DND-41 (cell line): ENCODE data around the gene KRT81.

Experiments used
- ATAC-seq: fragments of 200-7000 bp; cut with Tn5 transposase; 3 replicates; pipeline ENCODE4 v1.9.1; 2021; ENCODE audit warnings: low read depth; ENCODE audit not compliant: insufficient read depth
- DNase-seq: peaks from one replicate; pipeline ENCODE4 v3.0.0-alpha.2; 2020
- H2AFZ ChIP-seq: 2 replicates; pipeline ENCODE4 v1.6.0; 2012; ENCODE audit warnings: low read depth, low read length
- H3K27ac ChIP-seq: 2 replicates; pipeline ENCODE4 v1.5.1; 2012; ENCODE audit warnings: low read length, inconsistent platforms
- H3K27me3 ChIP-seq: fragments of 200-600 bp; sonication (generic); 2 replicates; pipeline ENCODE4 v1.6.0; 2012; ENCODE audit warnings: low read length, mild to moderate bottlenecking, inconsistent platforms; ENCODE audit not compliant: insufficient read depth, poor library complexity
- H3K36me3 ChIP-seq: 2 replicates; pipeline ENCODE4 v1.5.1; 2012; ENCODE audit warnings: low read length, inconsistent platforms; ENCODE audit not compliant: insufficient read depth
- H3K4me1 ChIP-seq: 2 replicates; pipeline ENCODE4 v1.5.1; 2012; ENCODE audit warnings: mild to moderate bottlenecking, low read length; ENCODE audit not compliant: insufficient read depth
- H3K4me2 ChIP-seq: 2 replicates; pipeline ENCODE4 v1.6.0; 2012; ENCODE audit warnings: mild to moderate bottlenecking, moderate library complexity, low read length, inconsistent platforms; ENCODE audit not compliant: insufficient read depth
- H3K4me3 ChIP-seq, 2 experiments: fragments of 200-600 bp in 1 of 2; shearing (Covaris generic) in 1 of 2; 2 replicates each; pipeline ENCODE4 v1.5.1; 2012 to 2016; ENCODE audit warnings: inconsistent platforms in 2 of 2, low read length in 2 of 2, mild to moderate bottlenecking in 2 of 2, low read depth in 1 of 2, moderate library complexity in 1 of 2
- H3K79me2 ChIP-seq: 2 replicates; pipeline ENCODE4 v1.6.0; 2012; ENCODE audit warnings: low read length, inconsistent platforms; ENCODE audit not compliant: insufficient read depth
- H3K9ac ChIP-seq: 2 replicates; pipeline ENCODE4 v1.6.0; 2012; ENCODE audit warnings: low read depth, mild to moderate bottlenecking, inconsistent platforms, low read length, moderate library complexity
- H3K9me3 ChIP-seq: 2 replicates; pipeline ENCODE4 v1.5.1; 2012; ENCODE audit warnings: low read length, moderate library complexity, mild to moderate bottlenecking, inconsistent platforms; ENCODE audit not compliant: insufficient read depth, severe bottlenecking
- H4K20me1 ChIP-seq: 2 replicates; pipeline ENCODE4 v1.6.0; 2012; ENCODE audit warnings: low read length; ENCODE audit not compliant: insufficient read depth
- CTCF ChIP-seq: IDR thresholded peaks from 2 replicates; pipeline ENCODE4 v1.5.1; 2012; ENCODE audit warnings: borderline replicate concordance, low read length, moderate library complexity, mild to moderate bottlenecking; ENCODE audit not compliant: poor library complexity, severe bottlenecking; ENCODE audit errors: extremely low read depth
- EZH2 ChIP-seq: IDR thresholded peaks from 3 replicates; pipeline ENCODE4 v1.6.1; 2012; ENCODE audit warnings: borderline replicate concordance, low read depth, mild to moderate bottlenecking, moderate library complexity, low read length, inconsistent platforms; ENCODE audit not compliant: severe bottlenecking

Gene KRT81

GRCh38 chr12:52262286-52262685, 29.0 kb downstream of the KRT81 start:
- DNase-seq = no peak
- ATAC-seq = no peak
- Histone ChIP-seq H3K27me3 (peaks cover 6% of the 10 kb centered on the region), H3K4me2 (no peak overlapping the region), H3K36me3 (no peaks in the 10 kb centered on the region), H3K4me1 (no peaks in the 10 kb centered on the region), H3K79me2 (no peaks in the 10 kb centered on the region), H3K4me3 (no peak overlapping the region), H2AFZ (no peak overlapping the region), H3K27ac (no peak overlapping the region), H3K9me3 (no peaks in the 10 kb centered on the region), H3K9ac (no peak overlapping the region), H4K20me1 (no peaks in the 10 kb centered on the region)
- TF ChIP-seq CTCF = no peak

GRCh38 chr12:52261208-52261484, 30.2 kb downstream of the KRT81 start:
- Histone ChIP-seq H3K27me3 (peaks cover 6% of the 10 kb centered on the region), H2AFZ (no peak overlapping the region), H3K36me3 (no peaks in the 10 kb centered on the region), H3K27ac (no peak overlapping the region), H3K4me2 (no peak overlapping the region), H3K4me3 (no peak overlapping the region), H4K20me1 (no peaks in the 10 kb centered on the region), H3K79me2 (no peaks in the 10 kb centered on the region), H3K9me3 (no peaks in the 10 kb centered on the region), H3K9ac (no peak overlapping the region), H3K4me1 (no peaks in the 10 kb centered on the region)
- ATAC-seq = no peak
- TF ChIP-seq CTCF = no peak
- TF ChIP-seq EZH2 = no peak
- no peak for DNase-seq

- Histone ChIP-seq H3K27ac (no peak overlapping the region), H2AFZ (no peak overlapping the region), H3K9me3 (no peaks in the 10 kb centered on the region), H3K79me2 (no peaks in the 10 kb centered on the region), H3K4me2 (no peak overlapping the region), H3K36me3 (no peaks in the 10 kb centered on the region), H3K9ac (no peak overlapping the region), H3K4me1 (no peaks in the 10 kb centered on the region), H4K20me1 (no peaks in the 10 kb centered on the region), H3K4me3 (no peak overlapping the region), H3K27me3 (peaks cover 6% of the 10 kb centered on the region)
- TF ChIP-seq EZH2 (no peak), CTCF (no peak)
- DNase-seq (no peak), ATAC-seq (no peak)
These were observed 30.8 kb downstream of the KRT81 start for GRCh38 chr12:52260361-52261207.
